Astrocyte (in vitro differentiated cells and primary cell): ENCODE data around the gene CUL1. TPM values are rescaled to one million over a fixed set of nuclear protein-coding genes. Genes with fewer than 3 reads are reported as not detected.
A peak's percentile ranks its signal among the peaks of the same experiment; 100 is the strongest.

Experiments
- DNase-seq: peaks from one replicate; pipeline ENCODE4 v3.0.0-alpha.2; 2010; ENCODE audit warnings: low read depth
- FAIRE-seq: peaks from 2 replicates; lab custom pipeline; 2011; peaks lifted over from hg19 to GRCh38; lab: Jason Lieb, UNC
- H2AFZ ChIP-seq: 2 replicates; pipeline ENCODE4 v1.6.0; 2012; ENCODE audit warnings: low read depth, low read length, inconsistent platforms
- H3K27ac ChIP-seq: 2 replicates; pipeline ENCODE4 v1.5.1; 2011; ENCODE audit warnings: low read depth, low read length, inconsistent platforms
- H3K27me3 ChIP-seq: 2 replicates; pipeline ENCODE4 v1.6.0; 2011; ENCODE audit warnings: low read length, inconsistent platforms; ENCODE audit not compliant: insufficient read depth
- H3K36me3 ChIP-seq: 2 replicates; pipeline ENCODE4 v1.5.1; 2011; ENCODE audit warnings: low read length, inconsistent platforms; ENCODE audit not compliant: insufficient read depth
- H3K4me1 ChIP-seq: 2 replicates; pipeline ENCODE4 v1.5.1; 2011; ENCODE audit warnings: low read length, inconsistent platforms; ENCODE audit not compliant: insufficient read depth
- H3K4me2 ChIP-seq: 2 replicates; pipeline ENCODE4 v1.6.0; 2012; ENCODE audit warnings: low read length, inconsistent platforms
- H3K4me3 ChIP-seq: 2 replicates; pipeline ENCODE4 v1.5.1; 2011; ENCODE audit warnings: low read depth, mild to moderate bottlenecking, low read length, inconsistent platforms; ENCODE audit not compliant: insufficient read depth
- H3K79me2 ChIP-seq: 2 replicates; pipeline ENCODE4 v1.6.0; 2012; ENCODE audit warnings: mild to moderate bottlenecking, low read length, inconsistent platforms; ENCODE audit not compliant: insufficient read depth
- H3K9ac ChIP-seq: 2 replicates; pipeline ENCODE4 v1.6.0; 2012; ENCODE audit warnings: mild to moderate bottlenecking, low read length, inconsistent platforms
- H3K9me3 ChIP-seq: 2 replicates; pipeline ENCODE4 v1.5.1; 2012; ENCODE audit warnings: low read depth, mild to moderate bottlenecking, low read length, inconsistent platforms; ENCODE audit not compliant: insufficient read depth
- H4K20me1 ChIP-seq: 2 replicates; pipeline ENCODE4 v1.6.0; 2012; ENCODE audit warnings: low read length, inconsistent platforms; ENCODE audit not compliant: insufficient read depth
- H3K27ac Mint-ChIP-seq: one replicate; pipeline ENCODE4 v1.8.0; 2021; ENCODE audit warnings: mild to moderate bottlenecking, mixed read lengths; ENCODE audit not compliant: unreplicated experiment
- H3K27me3 Mint-ChIP-seq: one replicate; pipeline ENCODE4 v1.8.0; 2021; ENCODE audit warnings: low read depth, mixed read lengths; ENCODE audit not compliant: unreplicated experiment
- H3K36me3 Mint-ChIP-seq: one replicate; pipeline ENCODE4 v1.8.0; 2021; ENCODE audit warnings: low read depth, mixed read lengths; ENCODE audit not compliant: unreplicated experiment
- H3K4me1 Mint-ChIP-seq: one replicate; pipeline ENCODE4 v1.8.0; 2021; ENCODE audit warnings: low read depth, mixed read lengths; ENCODE audit not compliant: unreplicated experiment
- H3K4me3 Mint-ChIP-seq: one replicate; pipeline ENCODE4 v1.8.0; 2021; ENCODE audit warnings: mild to moderate bottlenecking, moderate library complexity, mixed read lengths; ENCODE audit not compliant: unreplicated experiment
- H3K9me3 Mint-ChIP-seq: one replicate; pipeline ENCODE4 v1.8.0; 2021; ENCODE audit warnings: mild to moderate bottlenecking, mixed read lengths; ENCODE audit not compliant: unreplicated experiment
- EZH2 ChIP-seq: IDR thresholded peaks from 2 replicates; pipeline ENCODE4 v1.6.1; 2012; ENCODE audit warnings: mild to moderate bottlenecking, low read length, inconsistent platforms; ENCODE audit not compliant: insufficient read depth
- total RNA-seq: library from RNA; stranded (reverse); gene quantifications from 2 replicates; pipeline ENCODE4 v1.2.1, GENCODE V29; 2021
- TF ChIP-seq, protein P1 (sequence below): IDR thresholded peaks from 2 replicates; pipeline ENCODE4 v1.5.1; 2011; ENCODE audit warnings: low read depth, mild to moderate bottlenecking, inconsistent platforms, low read length, moderate library complexity; ENCODE audit not compliant: insufficient read depth

Gene CUL1
- total RNA-seq, 1 donor from 2014 or later: 60.2 TPM

- FAIRE-seq (no peak), DNase-seq (peak; percentile 14)
- no peak overlapping the region for H3K27ac Mint-ChIP-seq
- H3K4me1 ChIP-seq: no peaks in the 10 kb centered on the region
- peaks cover 6% of the 10 kb centered on the region for H3K36me3 ChIP-seq
- TF ChIP-seq EZH2: no peak
- TF ChIP-seq, protein P1, sequence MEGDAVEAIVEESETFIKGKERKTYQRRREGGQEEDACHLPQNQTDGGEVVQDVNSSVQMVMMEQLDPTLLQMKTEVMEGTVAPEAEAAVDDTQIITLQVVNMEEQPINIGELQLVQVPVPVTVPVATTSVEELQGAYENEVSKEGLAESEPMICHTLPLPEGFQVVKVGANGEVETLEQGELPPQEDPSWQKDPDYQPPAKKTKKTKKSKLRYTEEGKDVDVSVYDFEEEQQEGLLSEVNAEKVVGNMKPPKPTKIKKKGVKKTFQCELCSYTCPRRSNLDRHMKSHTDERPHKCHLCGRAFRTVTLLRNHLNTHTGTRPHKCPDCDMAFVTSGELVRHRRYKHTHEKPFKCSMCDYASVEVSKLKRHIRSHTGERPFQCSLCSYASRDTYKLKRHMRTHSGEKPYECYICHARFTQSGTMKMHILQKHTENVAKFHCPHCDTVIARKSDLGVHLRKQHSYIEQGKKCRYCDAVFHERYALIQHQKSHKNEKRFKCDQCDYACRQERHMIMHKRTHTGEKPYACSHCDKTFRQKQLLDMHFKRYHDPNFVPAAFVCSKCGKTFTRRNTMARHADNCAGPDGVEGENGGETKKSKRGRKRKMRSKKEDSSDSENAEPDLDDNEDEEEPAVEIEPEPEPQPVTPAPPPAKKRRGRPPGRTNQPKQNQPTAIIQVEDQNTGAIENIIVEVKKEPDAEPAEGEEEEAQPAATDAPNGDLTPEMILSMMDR: no peak
- peaks cover 23% of the 10 kb centered on the region for H3K79me2 ChIP-seq
- H3K9me3 ChIP-seq: no peaks in the 10 kb centered on the region
- no peaks in the 10 kb centered on the region for H3K4me1 Mint-ChIP-seq
- peaks cover 6% of the 10 kb centered on the region for H3K36me3 Mint-ChIP-seq
- peaks cover 2% of the 10 kb centered on the region for H3K9me3 Mint-ChIP-seq
- no peaks in the 10 kb centered on the region for H3K27me3 Mint-ChIP-seq
- H2AFZ ChIP-seq: no peak overlapping the region
- no peak overlapping the region for H3K9ac ChIP-seq
- no peak overlapping the region for H3K4me3 ChIP-seq
- no peak overlapping the region for H3K4me3 Mint-ChIP-seq
- H3K27ac ChIP-seq: no peak overlapping the region
- peaks cover 19% of the 10 kb centered on the region for H4K20me1 ChIP-seq
- no peak overlapping the region for H3K4me2 ChIP-seq
- no peaks in the 10 kb centered on the region for H3K27me3 ChIP-seq
Measured at GRCh38 chr7:148753224-148753623, 54.5 kb downstream of the CUL1 start.

GRCh38 chr7:148754912-148755311, 56.2 kb downstream of the CUL1 start:
- no peaks in the 10 kb centered on the region for H3K4me1 Mint-ChIP-seq
- Histone ChIP-seq H3K36me3 (peaks cover 6% of the 10 kb centered on the region), H3K79me2 (peaks cover 23% of the 10 kb centered on the region), H3K27ac (no peak overlapping the region), H3K4me2 (no peak overlapping the region), H3K9me3 (no peaks in the 10 kb centered on the region), H4K20me1 (peaks cover 16% of the 10 kb centered on the region), H3K9ac (no peak overlapping the region), H2AFZ (no peak overlapping the region), H3K4me1 (no peaks in the 10 kb centered on the region), H3K4me3 (no peak overlapping the region), H3K27me3 (no peaks in the 10 kb centered on the region)
- FAIRE-seq: no peak
- no peak overlapping the region for H3K4me3 Mint-ChIP-seq
- H3K36me3 Mint-ChIP-seq: peaks cover 6% of the 10 kb centered on the region
- TF ChIP-seq EZH2: no peak
- TF ChIP-seq, protein P1: no peak
- no peak for DNase-seq
- no peak overlapping the region for H3K27ac Mint-ChIP-seq
- H3K9me3 Mint-ChIP-seq: no peaks in the 10 kb centered on the region
- H3K27me3 Mint-ChIP-seq: no peaks in the 10 kb centered on the region

DNA sequence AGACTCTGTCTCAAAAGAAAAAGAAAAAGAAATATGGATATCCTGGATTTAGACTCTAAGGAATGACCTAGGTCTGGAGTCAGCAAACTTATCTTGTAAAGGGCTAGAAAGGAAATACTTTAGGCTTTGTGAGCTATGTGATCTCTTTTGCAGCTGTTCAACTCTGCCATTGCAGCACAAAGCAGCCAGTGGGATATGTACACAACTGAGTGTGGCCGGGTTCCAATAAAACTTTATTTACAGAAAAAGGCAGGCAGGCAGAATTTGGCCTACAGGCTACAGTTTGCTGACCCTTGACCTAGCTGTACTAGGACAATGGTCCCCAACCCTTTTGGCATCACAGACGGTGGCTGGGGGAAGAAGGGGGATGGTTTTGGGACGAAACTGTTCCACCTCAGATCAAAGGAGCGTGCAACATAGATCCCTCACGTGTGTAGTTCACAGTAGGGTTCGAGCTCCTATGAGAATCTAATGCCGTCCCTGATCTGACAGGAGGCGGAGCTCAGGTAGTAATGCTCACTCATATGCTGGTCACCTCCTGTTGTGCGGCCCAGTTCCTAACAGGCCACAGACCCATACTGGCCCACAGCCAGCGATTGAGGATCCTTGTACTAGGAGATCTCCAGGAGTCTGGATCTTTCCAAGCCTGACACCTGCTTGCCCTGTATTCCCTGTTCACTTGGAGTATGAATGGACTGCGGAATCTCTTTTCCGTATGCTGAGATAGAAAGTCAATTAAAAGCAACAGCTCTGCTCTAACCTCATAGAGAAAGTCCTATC, 63.0 kb downstream of the CUL1 start:
- H3K4me3 ChIP-seq: no peak overlapping the region
- Mint-ChIP-seq H3K36me3 (peaks cover 12% of the 10 kb centered on the region), H3K9me3 (no peaks in the 10 kb centered on the region), H3K4me1 (no peaks in the 10 kb centered on the region), H3K27me3 (no peaks in the 10 kb centered on the region), H3K4me3 (no peak overlapping the region), H3K27ac (no peak overlapping the region)
- H4K20me1 ChIP-seq: peaks cover 12% of the 10 kb centered on the region
- H3K27ac ChIP-seq: no peak overlapping the region
- H3K4me2 ChIP-seq: no peak overlapping the region
- H3K27me3 ChIP-seq: no peaks in the 10 kb centered on the region
- no peaks in the 10 kb centered on the region for H3K4me1 ChIP-seq
- no peak for DNase-seq
- H3K9ac ChIP-seq: no peak overlapping the region
- H3K9me3 ChIP-seq: no peaks in the 10 kb centered on the region
- no peak overlapping the region for H2AFZ ChIP-seq
- peaks cover 3% of the 10 kb centered on the region for H3K79me2 ChIP-seq
- no peak for FAIRE-seq
- TF ChIP-seq, protein P1: no peak
- no peak for TF ChIP-seq EZH2
- peaks cover 10% of the 10 kb centered on the region for H3K36me3 ChIP-seq
